ENCODE results near the gene FSTL4. TPM values are rescaled to one million over a fixed set of nuclear protein-coding genes. Genes with fewer than 3 reads are reported as not detected.

FSTL4 gene
- total and polyA plus RNA-seq, 8 donors: 0.11 to 2.9 (median 0.22) TPM

DNA sequence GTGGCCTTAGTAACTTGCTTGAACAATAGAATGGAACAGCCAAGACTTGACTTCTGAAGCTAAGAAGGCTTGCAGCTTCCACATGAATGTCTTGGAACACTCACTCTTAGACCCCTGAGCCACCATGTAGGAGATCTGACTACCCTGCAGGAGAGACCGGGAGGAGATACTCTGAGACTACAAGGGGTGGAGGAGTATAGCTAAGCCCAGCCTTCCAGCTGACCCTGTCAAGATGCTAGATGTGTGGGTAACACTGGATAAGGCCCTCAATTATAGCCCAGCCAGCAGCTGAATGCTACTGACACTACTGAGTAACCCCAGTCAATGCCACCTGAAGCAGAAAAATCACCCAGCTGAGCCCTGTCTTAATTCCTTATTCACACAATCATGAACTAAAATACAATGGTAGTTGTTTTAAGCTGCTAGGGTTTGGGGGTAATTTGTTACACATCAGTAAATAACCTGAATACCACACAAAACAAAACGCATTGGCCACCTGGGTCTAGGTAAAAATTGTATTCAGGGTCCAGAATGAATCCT, 180.9 kb downstream of the FSTL4 start:
- DNase-seq (no peak), ATAC-seq (no peak)
- H3K4me3 ChIP-seq: no peak overlapping the region
- no peaks in the 10 kb centered on the region for H3K36me3 ChIP-seq
- no peaks in the 10 kb centered on the region for H3K9me3 ChIP-seq
- TF ChIP-seq CTCF (IDR thresholded peaks at IDR 0.05): no peak
- H3K27ac ChIP-seq: no peak overlapping the region
- H3K4me1 ChIP-seq: no peaks in the 10 kb centered on the region
- intact Hi-C loops (cut with DNase I): no loop called here
- H3K27me3 ChIP-seq: no peaks in the 10 kb centered on the region

GRCh38 chr5:133430095-133430494, 182.2 kb downstream of the FSTL4 start:
- intact Hi-C loops (cut with DNase I): no loop called here
- ATAC-seq: no peak
- Histone ChIP-seq H3K4me3 (no peak overlapping the region), H3K9me3 (no peaks in the 10 kb centered on the region), H3K36me3 (no peaks in the 10 kb centered on the region), H3K27ac (no peak overlapping the region), H3K4me1 (no peaks in the 10 kb centered on the region), H3K27me3 (no peaks in the 10 kb centered on the region)
- TF ChIP-seq CTCF (IDR thresholded peaks at IDR 0.05): no peak
- no peak for DNase-seq

- H3K4me1 ChIP-seq: peaks cover 0 to under 1% of the 10 kb centered on the region in 2 donors
- ATAC-seq: no peak
- no peaks in the 10 kb centered on the region for H3K27me3 ChIP-seq
- intact Hi-C loops (cut with DNase I): loop anchor here in 1 of 2 donors (10.0 kb wide), 1 partner anchor 446 kb away; no protein-coding TSS in a partner anchor
- TF ChIP-seq CTCF (IDR thresholded peaks at IDR 0.05): no peak
- no peaks in the 10 kb centered on the region for H3K36me3 ChIP-seq
- H3K27ac ChIP-seq: no peak overlapping the region
- H3K4me3 ChIP-seq: no peak overlapping the region
- H3K9me3 ChIP-seq: no peaks in the 10 kb centered on the region
- no peak for DNase-seq
Measured at GRCh38 chr5:133429046-133429445, 183.3 kb downstream of the FSTL4 start.

GRCh38 chr5:133428072-133428660, 184.2 kb downstream of the FSTL4 start:
- no peak overlapping the region for H3K27ac ChIP-seq
- intact Hi-C loops (cut with DNase I): loop anchor here in 1 of 2 donors (10.0 kb wide), 1 partner anchor 447 kb away; no protein-coding TSS in a partner anchor
- DNase-seq: no peak

More at GRCh38 chr5:133428072-133428660, 184.2 kb downstream of the FSTL4 start:
- H3K4me1 ChIP-seq: peaks cover 0 to 5% of the 10 kb centered on the region in 2 donors
- H3K36me3 ChIP-seq: no peaks in the 10 kb centered on the region
- TF ChIP-seq CTCF (IDR thresholded peaks at IDR 0.05): no peak
- H3K4me3 ChIP-seq: no peak overlapping the region
- no peak for ATAC-seq
- H3K27me3 ChIP-seq: no peaks in the 10 kb centered on the region
- H3K9me3 ChIP-seq: no peaks in the 10 kb centered on the region
